SK-N-MC (cell line): ENCODE results near the gene WDR44.

Source experiments
- EZH2 ChIP-seq: fragments of 200-600 bp; sonication (generic); IDR thresholded peaks from one replicate; pipeline ENCODE4 v1.6.1; 2017; ENCODE audit warnings: antibody characterized with exemption
- POLR2AphosphoS5 ChIP-seq: IDR thresholded peaks from 2 replicates; pipeline ENCODE4 v1.6.1; 2012; ENCODE audit warnings: mild to moderate bottlenecking, low read depth, low read length, borderline replicate concordance

GRCh38 chrX:118349188-118349587 lies 3.3 kb downstream of the WDR44 start:
- TF ChIP-seq POLR2AphosphoS5 (no peak), EZH2 (no peak)
